ENCODE data around the gene EXOC2.

GRCh38 chr6:551829-552350, 141.0 kb downstream of the EXOC2 start:
- no peak for TF ChIP-seq CTCF (IDR thresholded peaks at IDR 0.05)
- TF ChIP-seq EZH2 (IDR thresholded peaks at IDR 0.05; ENCODE audit: borderline replicate concordance, insufficient read depth, low read depth, low read length, poor library complexity, severe bottlenecking), result no peak

Data from B cell (primary cell).